ENCODE measurements around the gene ZNF154.

Gene ZNF154

DNA sequence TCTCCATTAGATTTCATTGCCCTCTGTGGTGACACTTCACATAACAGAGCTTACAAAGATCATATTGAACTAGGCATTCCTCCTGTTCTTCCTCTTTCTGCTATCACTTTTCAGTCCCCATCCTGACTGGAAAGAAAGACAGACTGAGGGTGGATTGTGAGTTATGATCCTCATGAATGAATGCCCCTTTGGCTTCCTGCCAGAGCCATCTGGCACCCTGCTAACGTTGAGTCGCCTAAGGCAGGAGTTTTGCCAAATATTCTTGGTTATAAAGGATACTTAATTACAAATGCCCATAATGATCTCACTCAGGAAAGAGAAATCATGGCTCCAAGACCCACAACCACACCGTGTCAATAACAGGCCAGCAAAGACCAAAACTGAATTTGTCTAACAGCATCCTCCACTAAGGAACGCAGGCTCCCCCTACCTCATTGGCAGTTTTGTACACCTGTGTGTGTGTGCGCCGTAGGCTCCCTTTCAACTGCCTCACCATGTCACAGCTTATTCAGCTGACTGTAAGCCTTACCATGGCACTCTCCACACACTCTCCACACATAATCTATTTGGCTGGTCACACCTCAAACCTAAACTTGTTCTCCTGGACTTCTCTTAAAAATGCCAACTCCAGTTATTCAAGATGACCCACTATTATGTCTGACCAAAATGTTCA, 60.5 kb downstream of the ZNF154 start:
- ATAC-seq (ENCODE audit: insufficient read depth, low read depth) (no peak), DNase-seq (no peak)
- H3K4me1 ChIP-seq (ENCODE audit: insufficient read depth, low read length) = peaks cover 41% of the 10 kb centered on the region
- no peak for TF ChIP-seq EZH2 (IDR thresholded peaks at IDR 0.05; ENCODE audit: borderline replicate concordance, low read depth, low read length, severe bottlenecking)
- TF ChIP-seq, protein P1, sequence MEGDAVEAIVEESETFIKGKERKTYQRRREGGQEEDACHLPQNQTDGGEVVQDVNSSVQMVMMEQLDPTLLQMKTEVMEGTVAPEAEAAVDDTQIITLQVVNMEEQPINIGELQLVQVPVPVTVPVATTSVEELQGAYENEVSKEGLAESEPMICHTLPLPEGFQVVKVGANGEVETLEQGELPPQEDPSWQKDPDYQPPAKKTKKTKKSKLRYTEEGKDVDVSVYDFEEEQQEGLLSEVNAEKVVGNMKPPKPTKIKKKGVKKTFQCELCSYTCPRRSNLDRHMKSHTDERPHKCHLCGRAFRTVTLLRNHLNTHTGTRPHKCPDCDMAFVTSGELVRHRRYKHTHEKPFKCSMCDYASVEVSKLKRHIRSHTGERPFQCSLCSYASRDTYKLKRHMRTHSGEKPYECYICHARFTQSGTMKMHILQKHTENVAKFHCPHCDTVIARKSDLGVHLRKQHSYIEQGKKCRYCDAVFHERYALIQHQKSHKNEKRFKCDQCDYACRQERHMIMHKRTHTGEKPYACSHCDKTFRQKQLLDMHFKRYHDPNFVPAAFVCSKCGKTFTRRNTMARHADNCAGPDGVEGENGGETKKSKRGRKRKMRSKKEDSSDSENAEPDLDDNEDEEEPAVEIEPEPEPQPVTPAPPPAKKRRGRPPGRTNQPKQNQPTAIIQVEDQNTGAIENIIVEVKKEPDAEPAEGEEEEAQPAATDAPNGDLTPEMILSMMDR (IDR thresholded peaks at IDR 0.05; ENCODE audit: borderline replicate concordance, extremely low read depth, low read length, poor library complexity, severe bottlenecking) = no peak
- H2AFZ ChIP-seq (ENCODE audit: low read depth, low read length) = no peak overlapping the region
- H3K36me3 ChIP-seq (ENCODE audit: insufficient read depth, low read length) = peaks cover 1% of the 10 kb centered on the region
- H3K27me3 ChIP-seq (ENCODE audit: insufficient read depth, low read length, poor library complexity) = no peaks in the 10 kb centered on the region
- no peak overlapping the region; the same call in 1 of the 2 replicates for H3K27ac ChIP-seq (ENCODE audit: low read length)
- H3K4me2 ChIP-seq (ENCODE audit: insufficient read depth, low read length) = no peak overlapping the region
- no peaks in the 10 kb centered on the region for H3K79me2 ChIP-seq (ENCODE audit: insufficient read depth, low read length)
- no peaks in the 10 kb centered on the region for H4K20me1 ChIP-seq (ENCODE audit: insufficient read depth, low read length)
- H3K9ac ChIP-seq (ENCODE audit: low read depth, low read length) = no peak overlapping the region
- H3K4me3 ChIP-seq (ENCODE audit: low read depth in 1 of 2, low read length in 2 of 2) = no peak overlapping the region
- peaks cover 14% of the 10 kb centered on the region for H3K9me3 ChIP-seq (ENCODE audit: insufficient read depth, low read length, severe bottlenecking)
